Measurements from ENCODE around the gene IFI35.
"Not testable (repeated sequence)": the region's sequence is repeated elsewhere in the genome, so short reads cannot be mapped to it uniquely, and the experiment has no call there.

Gene IFI35

GRCh38 chr17:42997984-42998938, 8.3 kb upstream of the IFI35 start, which contains the start of gene RPL27:
TSS of gene RPL27 (plus strand) at chr17:42998419. CDS start at chr17:42998751, 332 bp downstream.
- peak; percentile 98 for DNase-seq

DNA sequence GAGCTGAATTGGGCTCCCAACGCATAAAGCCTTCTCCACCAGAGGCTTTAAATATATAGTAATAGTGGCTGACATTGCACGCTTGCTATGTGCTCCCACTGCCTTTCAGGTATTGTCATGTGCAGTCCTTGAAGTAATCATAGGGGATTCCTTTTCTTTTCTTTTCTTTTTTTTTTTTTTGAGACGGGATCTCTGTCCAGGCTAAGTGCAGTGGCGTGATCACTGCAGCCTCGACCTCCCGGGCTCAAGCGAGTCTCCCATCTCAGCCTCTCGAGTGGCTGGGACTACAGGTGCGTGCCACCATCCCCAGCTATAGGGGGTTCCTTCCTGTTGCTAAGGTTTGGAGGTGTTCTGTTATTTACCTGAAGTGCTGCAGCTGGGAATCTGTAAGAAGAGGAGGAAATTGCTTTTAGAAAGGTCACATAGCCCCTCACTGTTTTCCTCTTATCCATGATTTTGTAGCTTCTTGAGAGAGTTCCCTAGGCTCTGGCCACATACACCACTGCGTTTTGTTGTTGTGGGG, 7.5 kb upstream of the IFI35 start:
- no peak for DNase-seq

GRCh38 chr17:43000894-43001293, 5.7 kb upstream of the IFI35 start:
- not testable (repeated sequence) for DNase-seq

DNA sequence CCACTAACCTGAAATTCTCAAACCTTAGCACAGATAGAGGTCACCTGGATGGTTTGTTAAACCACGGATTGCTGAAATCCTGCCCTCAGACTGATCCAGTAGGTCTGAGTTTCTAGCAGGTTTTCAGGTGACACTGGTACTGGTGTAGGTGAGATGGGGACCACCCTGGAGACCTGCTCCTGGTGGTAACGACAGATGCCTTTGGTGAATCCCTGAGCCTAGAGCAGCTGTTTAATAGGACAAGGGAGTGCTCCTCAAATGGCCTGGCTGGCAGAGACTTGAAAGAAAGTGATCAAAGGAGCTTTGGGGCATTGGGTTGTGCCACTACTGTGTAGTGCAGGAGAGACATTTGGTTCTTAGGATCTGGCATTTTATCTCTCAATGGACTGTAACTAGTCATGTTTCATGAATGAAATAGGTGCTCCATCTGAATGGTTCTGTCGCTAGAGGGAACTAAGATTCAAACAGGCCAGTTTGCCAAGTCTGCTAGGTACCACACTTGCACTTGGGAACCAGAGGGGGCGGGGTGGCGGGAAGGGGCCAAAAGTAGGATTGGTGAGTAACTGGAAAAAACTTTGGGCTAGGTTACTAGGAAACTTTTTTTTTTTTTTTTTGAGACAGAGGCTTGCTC, 2.9 kb upstream of the IFI35 start:
- DNase-seq = no peak

GRCh38 chr17:43010667-43011308, 4.2 kb downstream of the IFI35 start:
- no peak for DNase-seq

DNA sequence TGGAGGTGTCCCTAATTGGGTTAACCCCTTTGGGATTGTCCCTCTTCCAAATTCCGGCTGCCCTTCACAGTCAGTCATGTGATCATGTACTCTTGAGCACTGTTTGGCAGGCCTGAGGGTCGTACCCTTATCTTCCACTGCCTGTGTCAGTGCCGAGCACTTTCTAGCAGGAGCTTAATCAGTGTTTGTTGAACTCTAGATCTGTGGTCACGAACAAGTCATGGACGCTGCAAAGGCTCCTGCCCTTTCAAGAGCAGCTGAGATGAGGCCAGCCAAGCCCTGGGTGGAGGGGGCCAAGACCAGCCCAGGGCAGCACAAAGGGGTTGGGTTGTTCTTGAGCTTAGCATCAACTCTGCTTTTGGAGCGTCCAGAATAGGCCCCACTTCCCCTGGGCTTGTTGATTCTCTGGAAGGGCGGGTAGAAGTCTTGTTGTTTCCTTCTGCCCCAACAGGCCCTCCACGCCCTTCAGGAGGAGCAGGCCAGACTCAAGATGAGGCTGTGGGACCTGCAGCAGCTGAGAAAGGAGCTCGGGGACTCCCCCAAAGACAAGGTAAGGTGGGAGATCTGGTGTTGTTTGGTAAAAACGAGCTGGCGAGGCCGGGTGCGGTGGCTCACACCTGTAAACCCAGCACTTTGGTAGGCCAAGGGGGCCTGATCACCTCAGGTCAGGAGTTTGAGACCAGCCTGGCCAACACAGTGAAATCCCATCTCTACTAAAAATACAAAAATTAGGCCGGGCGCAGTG, 5.3 kb downstream of the IFI35 start:
- DNase-seq = no peak

- DNase-seq = no peak
Measured at GRCh38 chr17:43013296-43013695, 6.7 kb downstream of the IFI35 start.

GRCh38 chr17:43014020-43014648, 7.5 kb downstream of the IFI35 start:
- no peak for DNase-seq

DNA sequence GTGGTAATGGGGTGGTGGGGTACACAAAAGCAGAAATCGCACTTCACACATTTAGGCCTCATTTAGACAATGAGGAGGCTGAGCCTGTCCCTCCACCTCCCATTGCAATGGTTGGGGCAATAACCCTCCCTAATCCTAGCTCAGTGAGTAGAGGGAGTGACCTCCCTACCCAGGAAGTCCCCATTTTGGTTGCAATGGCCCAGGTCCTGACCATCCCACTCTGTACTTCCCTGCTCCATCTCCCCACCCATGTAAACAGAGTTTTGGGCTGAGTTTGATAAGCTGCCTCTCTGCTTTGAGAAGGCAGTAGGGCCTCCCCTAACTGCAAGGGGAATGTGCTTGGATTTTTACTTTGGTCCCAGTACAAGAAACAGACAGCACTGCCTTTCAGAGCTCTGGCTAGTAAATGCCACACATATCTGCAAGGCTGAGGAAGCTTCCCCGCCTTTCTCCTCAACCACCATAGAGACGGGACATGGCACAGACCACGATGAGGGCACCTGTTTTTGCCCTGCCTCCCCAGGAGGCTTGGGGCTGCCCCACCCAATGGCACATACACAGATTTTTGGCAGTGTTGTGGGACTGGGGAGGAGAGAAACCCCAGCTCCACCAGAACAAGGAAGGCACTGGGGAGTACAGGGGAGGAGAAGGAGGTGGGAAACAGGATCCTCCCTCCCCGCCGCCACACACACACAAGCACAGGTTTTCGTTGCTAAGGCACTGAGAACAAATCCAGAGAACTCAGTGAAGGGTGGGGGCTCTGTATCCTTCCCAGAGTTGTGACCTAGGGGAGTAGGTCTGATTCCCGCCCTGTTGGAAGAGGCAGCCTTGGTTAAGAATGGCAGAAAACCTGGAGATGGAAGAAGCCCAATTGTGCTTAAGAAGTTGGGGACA, 8.3 kb downstream of the IFI35 start:
- DNase-seq = no peak

- no peak for DNase-seq
Measured at GRCh38 chr17:43015579-43015978, 9.0 kb downstream of the IFI35 start.

- DNase-seq = no peak
Measured at GRCh38 chr17:43016216-43016615, 9.6 kb downstream of the IFI35 start.

GRCh38 chr17:43018008-43018853, 11.6 kb downstream of the IFI35 start:
- peak; percentile 55 for DNase-seq

- DNase-seq = no peak
Measured at GRCh38 chr17:43018932-43019331, 12.3 kb downstream of the IFI35 start.

DNA sequence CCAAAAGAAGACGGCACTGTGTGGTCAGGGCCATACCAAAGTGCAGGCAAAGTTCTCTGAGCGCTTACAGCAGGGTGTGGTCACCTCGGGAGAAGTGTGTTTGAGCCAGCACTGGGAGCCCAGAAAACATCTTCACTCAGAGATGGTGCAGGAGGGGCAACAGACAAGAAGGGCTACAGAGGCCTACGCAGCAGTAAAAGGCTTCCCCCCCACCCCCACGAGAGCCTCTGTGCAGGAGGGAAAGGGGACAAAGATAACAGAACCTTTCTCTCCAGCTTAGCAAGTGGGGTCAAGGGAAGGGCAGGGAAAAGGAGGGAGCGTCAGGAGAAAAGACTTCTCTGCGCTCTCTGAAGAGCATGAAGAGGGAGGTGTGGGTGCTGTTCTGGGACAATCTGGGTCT, 12.8 kb downstream of the IFI35 start:
- DNase-seq = no peak

DNA sequence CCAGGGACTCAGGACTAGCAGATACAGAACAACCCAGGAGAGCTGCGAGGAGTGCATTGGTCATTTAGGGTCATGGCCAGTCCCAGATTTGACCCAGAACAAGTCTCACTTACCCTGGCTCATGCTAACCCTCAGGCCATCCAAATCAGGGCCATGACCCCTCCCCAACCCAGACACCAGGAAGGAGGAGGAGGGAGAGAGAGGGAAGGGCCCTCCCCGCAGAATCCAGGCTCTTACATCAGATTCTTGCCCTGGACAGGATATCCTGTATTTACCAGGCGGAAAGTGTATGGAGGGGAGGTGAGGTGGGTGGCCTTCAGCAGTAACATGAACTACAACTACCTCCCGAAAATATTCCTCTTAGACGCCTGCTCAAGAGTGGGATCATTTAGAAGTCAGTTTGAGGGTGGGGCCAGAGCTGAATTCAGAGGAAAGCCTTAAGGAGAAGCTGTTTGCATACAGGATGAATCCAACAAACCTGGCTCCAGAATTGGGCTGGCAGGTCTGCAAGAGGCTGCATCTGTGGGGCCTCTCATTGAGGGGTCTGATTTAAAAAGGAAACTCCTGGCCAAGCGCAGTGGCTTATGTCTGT, 13.5 kb downstream of the IFI35 start:
- DNase-seq = no peak

DNA sequence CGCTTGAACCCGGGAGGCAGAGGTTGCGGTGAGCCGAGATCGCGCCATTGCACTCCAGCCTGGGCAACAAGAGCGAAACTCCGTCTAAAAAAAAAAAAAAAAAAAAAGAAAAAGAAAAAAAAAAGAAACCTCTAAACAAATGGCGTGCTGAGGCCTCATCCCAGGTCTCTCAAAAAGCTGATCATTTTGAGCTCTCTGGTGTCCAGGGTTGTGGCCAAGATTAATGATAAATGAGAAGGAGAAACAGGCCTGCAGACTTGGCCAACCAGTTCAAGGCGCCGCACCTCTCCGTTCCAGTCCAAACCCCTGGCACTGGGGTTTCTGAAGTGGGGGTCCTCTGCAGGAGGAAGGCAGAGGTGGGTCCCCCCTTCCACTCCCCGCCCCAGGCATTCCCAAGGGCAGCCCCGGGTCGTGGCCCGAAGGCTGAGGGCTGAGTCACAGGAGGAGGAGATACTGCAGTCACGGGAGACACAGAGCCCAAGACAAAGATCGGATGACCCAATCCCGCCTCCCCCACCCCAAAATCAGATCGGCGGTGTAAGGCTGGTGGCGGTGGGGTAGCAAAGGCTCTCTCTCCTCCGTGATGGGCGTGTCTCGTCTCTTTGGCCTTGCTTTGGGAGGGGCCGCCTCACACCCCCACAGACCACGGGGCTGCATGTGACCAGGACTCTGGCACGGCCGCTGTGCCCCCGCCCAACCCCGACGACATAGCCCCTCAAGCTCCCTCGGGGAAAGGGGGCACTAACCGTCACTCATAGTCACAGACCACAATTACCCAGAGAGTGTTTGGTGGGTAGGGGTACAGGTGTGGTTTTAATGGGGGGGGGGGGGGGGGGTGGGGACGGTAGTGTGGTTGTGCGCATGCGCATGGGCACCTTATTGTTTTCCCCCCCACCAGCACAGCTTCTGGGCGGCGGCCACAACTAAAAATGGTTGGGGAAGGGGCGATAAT, 14.5 kb downstream of the IFI35 start:
- DNase-seq = no peak

DNA sequence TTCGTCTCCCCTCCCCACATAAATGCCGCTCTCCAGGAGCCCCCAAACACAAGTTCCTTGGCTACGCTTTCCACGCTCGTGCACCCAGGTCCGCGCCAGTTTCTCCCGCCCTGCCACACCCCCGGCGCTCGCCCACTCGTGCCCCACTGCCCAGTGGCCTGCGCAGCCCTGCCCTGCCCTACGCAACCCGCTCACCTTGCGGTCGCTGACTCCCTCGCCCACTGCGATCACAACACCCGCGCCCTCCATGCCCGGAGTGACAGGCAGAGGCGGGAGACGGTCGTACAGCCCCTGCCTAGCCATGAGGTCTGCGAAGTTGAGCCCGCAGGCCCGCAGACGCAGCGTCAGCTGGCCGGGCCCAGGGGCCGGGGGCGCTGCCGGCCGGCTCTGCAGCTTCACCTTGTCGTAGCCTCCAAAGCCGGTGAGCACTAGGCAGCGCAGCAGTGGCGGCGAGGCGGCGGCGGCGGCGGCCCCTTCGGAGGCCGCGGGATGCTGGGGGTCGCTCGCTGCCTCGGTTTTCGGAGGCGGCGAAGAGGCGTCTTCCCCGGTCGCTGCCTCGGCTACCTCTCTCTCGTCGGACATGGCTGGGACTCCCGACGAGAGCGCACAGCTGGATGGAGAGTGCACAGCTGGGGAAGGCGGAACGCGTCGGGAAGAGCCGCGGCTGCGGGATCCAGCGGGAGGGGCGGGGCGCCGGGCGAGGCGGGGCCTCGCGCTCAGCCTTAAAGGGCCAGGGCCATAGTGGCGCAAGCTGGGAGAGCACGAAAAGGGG, 15.3 kb downstream of the IFI35 start, which contains the start of gene VAT1:
Gene VAT1 (minus strand): TSS at position 645 of the 772 bp plus-strand sequence. CDS start 63 bp downstream, at position 582.
- peak; percentile 51 for DNase-seq

All from central memory CD4-positive, alpha-beta T cell (primary cell).